HEK293T (cell line): ENCODE results near the gene MORN1.

Source experiments
- CTCF ChIA-PET: fragments of 350-600 bp; formaldehyde crosslinking; extraction: SDS; loops from one replicate; lab custom pipeline; 2021; ENCODE audit warnings: antibody characterized with exemption, inconsistent platforms; lab: Yijun Ruan, JAX
- POLR2A ChIA-PET: fragments of 350-600 bp; formaldehyde crosslinking; extraction: SDS; loops from one replicate; lab custom pipeline; 2020; ENCODE audit warnings: antibody characterized with exemption, inconsistent platforms; lab: Yijun Ruan, JAX
- DNase-seq: peaks from one replicate; pipeline ENCODE4 v3.0.0; 2012; ENCODE audit warnings: mixed read lengths; ENCODE audit errors: extremely low spot score
- ARNT ChIP-seq: fragments of 450-650 bp; IDR thresholded peaks from 2 replicates; pipeline ENCODE4 v1.6.1; 2017; ENCODE audit warnings: mild to moderate bottlenecking
- BHLHE40 ChIP-seq: fragments of 450-650 bp; IDR thresholded peaks from 2 replicates; pipeline ENCODE4 v1.6.1; 2016; ENCODE audit warnings: mild to moderate bottlenecking, moderate library complexity, borderline replicate concordance
- CTBP1 ChIP-seq: fragments of 450-650 bp; IDR thresholded peaks from 2 replicates; pipeline ENCODE4 v1.6.1; 2016; ENCODE audit warnings: borderline replicate concordance
- ELF4 ChIP-seq: fragments of 450-650 bp; IDR thresholded peaks from 2 replicates; pipeline ENCODE4 v1.6.1; 2017; ENCODE audit warnings: antibody characterized with exemption
- FOXA1 ChIP-seq: fragments of 450-650 bp; IDR thresholded peaks from 2 replicates; pipeline ENCODE4 v1.6.1; 2016; ENCODE audit warnings: mild to moderate bottlenecking
- FOXK2 ChIP-seq: fragments of 450-650 bp; IDR thresholded peaks from 2 replicates; pipeline ENCODE4 v1.6.1; 2016; ENCODE audit warnings: mild to moderate bottlenecking
- FOXM1 ChIP-seq: fragments of 450-650 bp; IDR thresholded peaks from 2 replicates; pipeline ENCODE4 v1.6.1; 2017; ENCODE audit warnings: mild to moderate bottlenecking, borderline replicate concordance
- HDGF ChIP-seq: fragments of 450-650 bp; IDR thresholded peaks from 2 replicates; pipeline ENCODE4 v1.6.1; 2017; ENCODE audit warnings: antibody characterized with exemption, borderline replicate concordance
- L3MBTL2 ChIP-seq: fragments of 450-650 bp; conservative IDR thresholded peaks from 2 replicates; pipeline ENCODE4 v1.6.1; 2016; ENCODE audit warnings: mild to moderate bottlenecking
- LEF1 ChIP-seq: fragments of 450-650 bp; IDR thresholded peaks from 2 replicates; pipeline ENCODE4 v1.6.1; 2017; ENCODE audit warnings: mild to moderate bottlenecking, borderline replicate concordance
- NFRKB ChIP-seq: fragments of 450-650 bp; IDR thresholded peaks from 2 replicates; pipeline ENCODE4 v1.6.1; 2016; ENCODE audit warnings: mild to moderate bottlenecking, moderate library complexity
- PKNOX1 ChIP-seq: fragments of 450-650 bp; IDR thresholded peaks from 2 replicates; pipeline ENCODE4 v1.6.1; 2016
- SP1 ChIP-seq: fragments of 450-650 bp; IDR thresholded peaks from 2 replicates; pipeline ENCODE4 v1.6.1; 2017
- SUZ12 ChIP-seq: fragments of 450-650 bp; IDR thresholded peaks from 2 replicates; pipeline ENCODE4 v1.6.1; 2016; ENCODE audit warnings: mild to moderate bottlenecking
- TARDBP ChIP-seq: fragments of 450-650 bp; IDR thresholded peaks from 2 replicates; pipeline ENCODE4 v1.6.1; 2016
- ZNF384 ChIP-seq: fragments of 450-650 bp; IDR thresholded peaks from 2 replicates; pipeline ENCODE4 v1.6.1; 2016

Gene MORN1

GRCh38 chr1:2422523-2422922 is 31.2 kb upstream of the MORN1 start:
- no peak for TF ChIP-seq ARNT
- no peak for TF ChIP-seq PKNOX1
- no peak for TF ChIP-seq SUZ12
- TF ChIP-seq FOXA1 = no peak
- DNase-seq = no peak
- POLR2A ChIA-PET = no interaction called here
- CTCF ChIA-PET = no interaction called here

- POLR2A ChIA-PET = no interaction called here
- CTCF ChIA-PET = no interaction called here
- TF ChIP-seq ZNF384 = no peak
- no peak for TF ChIP-seq L3MBTL2
- TF ChIP-seq SUZ12 = no peak
- no peak for TF ChIP-seq FOXA1
- no peak for TF ChIP-seq LEF1
- TF ChIP-seq BHLHE40 = no peak
- no peak for DNase-seq
These were observed 28.1 kb upstream of the MORN1 start for GRCh38 chr1:2419416-2419815.

GRCh38 chr1:2418791-2419320 is 27.5 kb upstream of the MORN1 start:
- CTCF ChIA-PET = no interaction called here

GRCh38 chr1:2417833-2418225 is 26.5 kb upstream of the MORN1 start:
- DNase-seq = no peak
- TF ChIP-seq BHLHE40 (no peak), PKNOX1 (no peak), ARNT (no peak), SP1 (no peak)
- ChIA-PET POLR2A (no interaction called here), CTCF (no interaction called here)

More at GRCh38 chr1:2418791-2419320, 27.5 kb upstream of the MORN1 start:
- TF ChIP-seq CTBP1 (no peak), FOXK2 (no peak), L3MBTL2 (no peak), TARDBP (no peak), FOXA1 (no peak), ZNF384 (no peak), ELF4 (no peak), SP1 (no peak), LEF1 (no peak), FOXM1 (no peak), ARNT (no peak), BHLHE40 (no peak)
- DNase-seq = no peak
- POLR2A ChIA-PET = no interaction called here

- ChIA-PET CTCF (no interaction called here), POLR2A (no interaction called here)
- no peak for DNase-seq
- TF ChIP-seq SUZ12 = no peak
- no peak for TF ChIP-seq ZNF384
- TF ChIP-seq L3MBTL2 = no peak
- TF ChIP-seq LEF1 = no peak
- no peak for TF ChIP-seq CTBP1
- TF ChIP-seq SP1 = no peak
- no peak for TF ChIP-seq FOXK2
- no peak for TF ChIP-seq HDGF
- TF ChIP-seq NFRKB = no peak
- TF ChIP-seq FOXA1 = no peak
- no peak for TF ChIP-seq ARNT
- TF ChIP-seq FOXM1 = no peak
- no peak for TF ChIP-seq BHLHE40
- no peak for TF ChIP-seq TARDBP
- no peak for TF ChIP-seq ELF4
- no peak for TF ChIP-seq PKNOX1
These were observed 25.9 kb upstream of the MORN1 start for GRCh38 chr1:2417083-2417832.

- ChIA-PET POLR2A (interaction anchor here (1.0 to 1.1 kb wide), 2 partner anchors 16 to 129 kb away, joined by 3 to 4 read pairs; no protein-coding TSS in a partner anchor), CTCF (no interaction called here)
- no peak for TF ChIP-seq SP1
- no peak for TF ChIP-seq ARNT
- no peak for TF ChIP-seq FOXM1
- no peak for TF ChIP-seq FOXA1
- TF ChIP-seq SUZ12 = no peak
- no peak for TF ChIP-seq CTBP1
- no peak for TF ChIP-seq FOXK2
- TF ChIP-seq L3MBTL2 = no peak
- DNase-seq = no peak
These were observed 25.0 kb upstream of the MORN1 start for GRCh38 chr1:2416403-2416802.

- ChIA-PET CTCF (interaction anchor here (1.6 kb wide), 1 partner anchor 133 kb away, joined by 3 read pairs; no protein-coding TSS in a partner anchor), POLR2A (interaction anchor here (1.0 to 1.1 kb wide), 2 partner anchors 16 to 130 kb away, joined by 3 to 4 read pairs; no protein-coding TSS in a partner anchor)
- TF ChIP-seq FOXA1 (no peak), NFRKB (no peak), FOXK2 (no peak), SUZ12 (no peak), FOXM1 (no peak), CTBP1 (no peak), PKNOX1 (no peak), SP1 (no peak), HDGF (no peak), L3MBTL2 (no peak), LEF1 (no peak), ELF4 (no peak), ZNF384 (no peak)
- no peak for DNase-seq
These were observed 24.5 kb upstream of the MORN1 start for GRCh38 chr1:2415801-2416208.
